ENCODE measurements around the gene DUSP7. TPM values are rescaled to one million over a fixed set of nuclear protein-coding genes. Genes with fewer than 3 reads are reported as not detected.

The DUSP7 gene
- total and polyA plus RNA-seq, 2 donors from 2014 or later, result 10.1 to 19.8 TPM

GRCh38 chr3:52067046-52067445, 10.7 kb upstream of the DUSP7 start:
- H3K27me3 ChIP-seq (ENCODE audit: control insufficient read depth, insufficient read depth, low read length), result no peaks in the 10 kb centered on the region
- H3K9me3 ChIP-seq (ENCODE audit: control insufficient read depth in 2 of 3, insufficient read depth in 1 of 3, low read length in 3 of 3), result no peaks in the 10 kb centered on the region
- peaks cover 0 to 2% (median 0%) of the 10 kb centered on the region in 3 donors for H3K4me1 ChIP-seq (ENCODE audit: control insufficient read depth in 2 of 3, insufficient read depth in 2 of 3, low read depth in 1 of 3, low read length in 3 of 3)
- H3K4me3 ChIP-seq (ENCODE audit: low read length in 3 of 3), result no peak overlapping the region
- no peak for FAIRE-seq
- DNase-seq, result no peak
- no peaks in the 10 kb centered on the region for H3K36me3 ChIP-seq (ENCODE audit: control insufficient read depth in 2 of 3, insufficient read depth in 3 of 3, low read length in 3 of 3)
- no peak overlapping the region for H3K9ac ChIP-seq (ENCODE audit: low read length in 3 of 3)
- TF ChIP-seq, protein P1, sequence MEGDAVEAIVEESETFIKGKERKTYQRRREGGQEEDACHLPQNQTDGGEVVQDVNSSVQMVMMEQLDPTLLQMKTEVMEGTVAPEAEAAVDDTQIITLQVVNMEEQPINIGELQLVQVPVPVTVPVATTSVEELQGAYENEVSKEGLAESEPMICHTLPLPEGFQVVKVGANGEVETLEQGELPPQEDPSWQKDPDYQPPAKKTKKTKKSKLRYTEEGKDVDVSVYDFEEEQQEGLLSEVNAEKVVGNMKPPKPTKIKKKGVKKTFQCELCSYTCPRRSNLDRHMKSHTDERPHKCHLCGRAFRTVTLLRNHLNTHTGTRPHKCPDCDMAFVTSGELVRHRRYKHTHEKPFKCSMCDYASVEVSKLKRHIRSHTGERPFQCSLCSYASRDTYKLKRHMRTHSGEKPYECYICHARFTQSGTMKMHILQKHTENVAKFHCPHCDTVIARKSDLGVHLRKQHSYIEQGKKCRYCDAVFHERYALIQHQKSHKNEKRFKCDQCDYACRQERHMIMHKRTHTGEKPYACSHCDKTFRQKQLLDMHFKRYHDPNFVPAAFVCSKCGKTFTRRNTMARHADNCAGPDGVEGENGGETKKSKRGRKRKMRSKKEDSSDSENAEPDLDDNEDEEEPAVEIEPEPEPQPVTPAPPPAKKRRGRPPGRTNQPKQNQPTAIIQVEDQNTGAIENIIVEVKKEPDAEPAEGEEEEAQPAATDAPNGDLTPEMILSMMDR (IDR thresholded peaks at IDR 0.05; ENCODE audit: borderline replicate concordance, extremely low read depth, insufficient read depth), result no peak
- intact Hi-C loops (cut with DNase I), result no loop called here
- no peak overlapping the region for H3K27ac ChIP-seq (ENCODE audit: low read depth in 2 of 2, low read length in 2 of 2)

DNA sequence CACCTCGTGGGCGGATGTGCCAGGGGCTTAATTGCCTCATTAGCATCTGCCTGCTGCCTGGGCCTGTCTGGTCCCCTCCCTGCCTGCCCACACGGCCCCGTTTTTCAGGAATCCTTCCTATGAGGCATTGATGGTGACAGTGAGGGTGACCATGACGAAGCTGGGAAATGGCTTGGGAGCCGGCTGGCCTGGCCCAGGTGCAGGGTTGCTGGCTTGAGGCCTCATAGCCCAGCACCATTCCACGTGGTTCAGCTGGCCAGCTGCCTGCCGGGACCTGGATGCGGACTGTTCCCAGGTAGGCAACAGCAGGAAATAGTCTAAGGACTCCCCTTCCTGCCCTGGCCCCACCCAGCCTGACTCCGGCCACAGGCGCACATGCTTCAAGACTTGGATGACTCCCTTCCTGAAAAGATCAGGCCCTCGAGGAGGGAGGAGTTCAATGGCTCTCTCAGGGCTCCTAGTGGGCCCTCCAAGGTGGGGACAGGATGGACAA, 8.9 kb upstream of the DUSP7 start:
- TF ChIP-seq, protein P1 (IDR thresholded peaks at IDR 0.05; ENCODE audit: borderline replicate concordance, extremely low read depth, insufficient read depth), result no peak
- FAIRE-seq (no peak), DNase-seq (no peak)
- intact Hi-C loops (cut with DNase I), result no loop called here
- Histone ChIP-seq H3K27me3 (ENCODE audit: control insufficient read depth, insufficient read depth, low read length) (no peaks in the 10 kb centered on the region), H3K9me3 (ENCODE audit: control insufficient read depth in 2 of 3, insufficient read depth in 1 of 3, low read length in 3 of 3) (no peaks in the 10 kb centered on the region), H3K4me3 (ENCODE audit: low read length in 3 of 3) (no peak overlapping the region), H3K36me3 (ENCODE audit: control insufficient read depth in 2 of 3, insufficient read depth in 3 of 3, low read length in 3 of 3) (no peaks in the 10 kb centered on the region), H3K9ac (ENCODE audit: low read length in 3 of 3) (no peak overlapping the region), H3K27ac (ENCODE audit: low read depth in 2 of 2, low read length in 2 of 2) (no peak overlapping the region), H3K4me1 (ENCODE audit: control insufficient read depth in 2 of 3, insufficient read depth in 2 of 3, low read depth in 1 of 3, low read length in 3 of 3) (no peaks in the 10 kb centered on the region)

- no peaks in the 10 kb centered on the region for H3K36me3 ChIP-seq (ENCODE audit: control insufficient read depth in 2 of 3, insufficient read depth in 3 of 3, low read length in 3 of 3)
- H3K9me3 ChIP-seq (ENCODE audit: control insufficient read depth in 2 of 3, insufficient read depth in 1 of 3, low read length in 3 of 3), result no peaks in the 10 kb centered on the region
- H3K27ac ChIP-seq (ENCODE audit: low read depth in 2 of 2, low read length in 2 of 2), result no peak overlapping the region
- intact Hi-C loops (cut with DNase I), result no loop called here
- FAIRE-seq (no peak), DNase-seq (no peak)
- no peak overlapping the region for H3K9ac ChIP-seq (ENCODE audit: low read length in 3 of 3)
- H3K27me3 ChIP-seq (ENCODE audit: control insufficient read depth, insufficient read depth, low read length), result no peaks in the 10 kb centered on the region
- no peak overlapping the region for H3K4me3 ChIP-seq (ENCODE audit: low read length in 3 of 3)
- TF ChIP-seq, protein P1 (IDR thresholded peaks at IDR 0.05; ENCODE audit: borderline replicate concordance, extremely low read depth, insufficient read depth), result no peak
- no peaks in the 10 kb centered on the region for H3K4me1 ChIP-seq (ENCODE audit: control insufficient read depth in 2 of 3, insufficient read depth in 2 of 3, low read depth in 1 of 3, low read length in 3 of 3)
Observed at GRCh38 chr3:52064561-52064960, 8.2 kb upstream of the DUSP7 start.
